Measurements from ENCODE around the gene PACRG.

PACRG gene

DNA sequence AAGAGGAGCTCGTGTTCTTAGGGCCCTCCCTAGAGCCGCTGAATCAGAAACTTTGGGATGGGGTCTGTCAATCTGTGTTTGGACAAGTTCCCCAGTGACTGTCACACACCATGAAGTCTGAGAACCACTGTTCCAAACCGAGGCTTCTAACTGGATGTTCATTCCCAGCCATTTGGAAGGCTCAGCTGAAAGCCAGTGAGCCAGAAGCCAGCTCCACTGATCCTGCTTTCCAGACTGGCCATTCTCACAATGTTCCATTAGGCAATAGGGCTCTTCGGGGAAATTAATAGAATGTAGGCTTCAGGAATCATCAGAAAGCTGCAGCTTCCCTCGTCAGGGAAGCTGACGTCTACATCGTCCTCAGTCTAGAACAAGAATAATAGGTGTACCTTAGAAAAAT lies 595.9 kb downstream of the PACRG start:
- DNase-seq = no peak

DNA sequence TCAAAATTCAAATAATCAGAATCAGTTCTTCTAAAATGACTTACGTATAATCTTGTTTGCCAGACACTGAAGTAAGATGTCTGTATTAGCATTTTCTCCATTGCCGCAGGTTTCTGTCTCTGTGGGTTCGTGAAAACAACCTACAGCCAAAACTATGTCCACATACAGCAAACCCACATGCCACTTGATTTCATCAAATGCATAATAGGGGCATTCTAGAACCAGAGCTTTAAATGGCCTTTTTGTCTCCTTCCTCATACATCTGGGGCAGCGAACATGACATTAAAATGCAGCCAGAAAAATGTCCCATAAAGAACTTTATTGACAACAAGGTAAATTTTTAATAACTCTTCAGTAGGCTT lies 596.5 kb downstream of the PACRG start:
- no peak for DNase-seq

GRCh38 chr6:163324688-163325389 lies 597.1 kb downstream of the PACRG start:
- DNase-seq = no peak

DNA sequence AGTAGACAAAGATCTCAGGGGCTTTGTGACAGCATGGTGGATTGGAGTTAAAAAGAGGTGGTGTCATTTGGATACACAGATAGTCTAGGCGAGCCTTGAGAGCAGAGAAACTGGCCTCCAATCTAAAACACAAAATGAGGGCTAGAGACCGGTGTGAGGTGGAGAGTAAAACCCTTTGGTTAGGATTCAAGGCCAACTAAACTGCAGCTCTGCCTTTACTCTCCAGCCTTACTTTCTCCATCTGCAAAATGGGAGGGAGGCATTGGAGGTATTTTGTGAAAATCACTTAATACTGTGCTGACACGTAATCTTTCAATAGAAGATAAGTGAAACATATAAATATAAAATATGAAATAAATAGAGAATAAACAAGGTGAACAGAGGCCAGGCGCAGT lies 597.6 kb downstream of the PACRG start:
- no peak for DNase-seq

DNA sequence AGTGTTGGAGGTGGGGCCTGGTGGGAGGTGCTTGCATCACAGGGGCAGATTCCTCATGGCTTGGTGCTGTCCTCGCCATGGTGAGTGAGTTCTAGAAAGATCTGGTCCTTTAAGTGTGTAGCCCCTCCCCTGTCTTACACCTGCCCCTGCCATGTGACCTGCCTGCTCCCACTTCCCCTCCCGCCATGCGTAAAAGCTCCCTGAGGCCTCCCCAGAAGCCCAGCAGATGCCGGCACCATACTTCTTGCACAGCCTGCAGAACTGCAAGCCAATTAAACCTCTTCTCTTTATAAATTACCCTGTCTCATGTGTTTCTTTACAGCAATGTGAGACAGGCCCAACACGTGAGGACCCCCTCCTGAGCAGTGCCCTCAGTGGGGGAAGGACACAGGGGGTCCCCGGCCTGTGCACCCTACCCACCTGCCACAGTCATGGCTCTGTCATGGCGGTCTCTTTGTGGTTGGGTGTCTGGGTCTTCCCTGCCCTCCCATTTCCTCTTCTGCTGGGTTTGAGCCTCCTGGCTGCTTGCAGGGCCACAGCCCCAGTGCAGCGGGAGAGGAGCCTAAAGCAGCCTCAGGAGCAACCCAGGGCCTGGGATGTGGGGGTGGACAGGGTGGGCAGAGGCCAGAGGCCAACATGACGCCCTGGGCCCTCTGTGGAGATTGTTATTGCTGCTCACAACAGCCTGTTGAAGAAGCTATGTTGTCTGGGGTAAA lies 599.5 kb downstream of the PACRG start:
- no peak for DNase-seq

DNA sequence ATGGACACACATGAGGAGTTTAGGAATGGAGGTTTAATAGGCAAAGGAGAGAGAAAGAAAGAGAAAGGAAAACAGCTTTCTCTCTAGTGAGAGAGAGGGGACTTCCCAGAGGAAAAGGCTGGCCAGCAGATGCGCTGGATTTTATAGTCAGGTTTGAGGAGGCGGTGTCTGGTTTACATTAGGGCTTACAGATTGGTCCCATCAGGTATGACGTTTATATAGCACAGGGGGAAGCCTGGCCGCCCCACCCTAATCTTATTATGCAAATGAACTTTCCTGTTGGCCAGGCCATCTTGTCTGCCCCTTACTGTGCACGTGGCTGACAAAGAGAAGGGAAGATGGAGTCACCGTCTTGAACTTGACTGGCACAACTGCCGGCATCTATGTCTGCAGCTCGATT lies 600.1 kb downstream of the PACRG start:
- no peak for DNase-seq

DNA sequence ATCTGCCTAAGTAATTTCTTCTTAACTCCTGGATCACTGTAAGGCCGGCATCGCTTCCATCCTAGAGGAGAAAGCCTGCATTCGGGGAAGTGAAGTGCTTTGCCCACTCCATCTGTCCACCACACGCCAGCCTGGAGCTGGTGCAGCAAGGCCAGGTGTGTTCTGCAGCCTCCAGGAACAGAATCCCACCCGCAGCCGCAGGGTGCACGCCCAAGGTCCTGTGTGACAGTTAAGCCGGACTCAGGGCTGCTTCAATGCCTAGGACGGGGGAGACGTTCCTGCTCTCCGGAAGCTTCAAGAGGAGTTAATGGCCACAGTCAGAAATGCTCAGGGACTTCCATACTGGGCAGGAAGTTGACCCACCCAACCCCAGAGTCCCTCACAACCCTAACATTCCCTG lies 600.6 kb downstream of the PACRG start:
- no peak for DNase-seq

DNA sequence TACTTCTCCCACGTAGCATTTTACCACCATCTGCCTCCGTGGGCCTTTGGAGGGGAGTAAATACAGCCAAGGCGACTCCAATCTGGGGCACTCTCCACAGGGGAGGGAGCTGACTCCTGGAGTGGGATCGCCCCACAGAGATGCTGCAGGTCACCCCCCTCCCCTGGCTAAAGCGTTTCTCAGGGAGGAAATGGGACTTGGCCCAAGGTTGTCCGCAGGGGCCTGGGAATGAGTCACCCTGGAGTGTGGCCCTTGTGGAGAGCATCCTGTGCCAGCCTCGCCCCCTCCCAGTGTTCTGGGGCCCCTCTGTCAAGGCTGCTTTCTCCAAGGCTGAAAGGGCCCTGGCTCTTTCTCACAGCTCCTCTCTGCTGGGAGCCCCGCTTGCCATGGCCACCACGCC lies 602.2 kb downstream of the PACRG start:
- DNase-seq = no peak

- no peak for DNase-seq
These were observed 603.5 kb downstream of the PACRG start for GRCh38 chr6:163331245-163331644.

DNA sequence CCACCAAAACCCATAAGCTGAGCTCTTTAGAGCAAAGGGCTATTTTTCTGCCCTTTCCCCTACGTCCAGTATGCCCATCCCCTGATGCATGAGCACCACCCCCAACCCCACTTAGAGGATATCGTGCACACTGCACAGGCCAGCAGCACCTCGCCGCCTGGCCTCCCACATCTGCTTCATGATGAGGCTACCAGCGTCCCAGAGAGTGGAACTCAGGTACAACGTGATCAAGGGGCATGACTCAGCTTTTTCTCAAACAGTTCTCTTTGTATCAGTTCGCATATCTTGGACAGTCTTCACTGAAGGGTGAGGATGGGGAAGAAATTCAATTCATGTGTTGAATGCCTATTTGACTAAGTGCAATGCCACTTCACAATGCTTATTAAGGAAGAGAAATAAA lies 604.8 kb downstream of the PACRG start:
- no peak for DNase-seq

DNA sequence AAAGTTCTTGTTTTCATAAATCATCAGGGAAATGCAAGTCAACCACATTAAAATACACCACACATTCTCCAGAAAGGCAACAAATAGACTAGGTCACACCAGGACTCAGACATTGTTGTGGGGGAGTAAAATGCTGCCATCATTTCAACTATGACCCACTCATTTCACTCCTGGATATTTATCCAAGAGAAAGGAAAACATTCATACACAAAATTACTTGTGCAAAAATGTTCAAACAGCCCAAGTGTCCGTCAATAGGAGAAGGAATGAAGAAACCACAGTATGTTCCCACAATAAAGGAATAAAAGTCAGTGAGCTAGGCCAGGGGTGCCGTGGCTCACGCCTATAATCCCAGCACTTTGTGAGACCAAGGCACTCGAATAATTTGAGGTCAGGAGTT lies 605.3 kb downstream of the PACRG start:
- DNase-seq = no peak

DNA sequence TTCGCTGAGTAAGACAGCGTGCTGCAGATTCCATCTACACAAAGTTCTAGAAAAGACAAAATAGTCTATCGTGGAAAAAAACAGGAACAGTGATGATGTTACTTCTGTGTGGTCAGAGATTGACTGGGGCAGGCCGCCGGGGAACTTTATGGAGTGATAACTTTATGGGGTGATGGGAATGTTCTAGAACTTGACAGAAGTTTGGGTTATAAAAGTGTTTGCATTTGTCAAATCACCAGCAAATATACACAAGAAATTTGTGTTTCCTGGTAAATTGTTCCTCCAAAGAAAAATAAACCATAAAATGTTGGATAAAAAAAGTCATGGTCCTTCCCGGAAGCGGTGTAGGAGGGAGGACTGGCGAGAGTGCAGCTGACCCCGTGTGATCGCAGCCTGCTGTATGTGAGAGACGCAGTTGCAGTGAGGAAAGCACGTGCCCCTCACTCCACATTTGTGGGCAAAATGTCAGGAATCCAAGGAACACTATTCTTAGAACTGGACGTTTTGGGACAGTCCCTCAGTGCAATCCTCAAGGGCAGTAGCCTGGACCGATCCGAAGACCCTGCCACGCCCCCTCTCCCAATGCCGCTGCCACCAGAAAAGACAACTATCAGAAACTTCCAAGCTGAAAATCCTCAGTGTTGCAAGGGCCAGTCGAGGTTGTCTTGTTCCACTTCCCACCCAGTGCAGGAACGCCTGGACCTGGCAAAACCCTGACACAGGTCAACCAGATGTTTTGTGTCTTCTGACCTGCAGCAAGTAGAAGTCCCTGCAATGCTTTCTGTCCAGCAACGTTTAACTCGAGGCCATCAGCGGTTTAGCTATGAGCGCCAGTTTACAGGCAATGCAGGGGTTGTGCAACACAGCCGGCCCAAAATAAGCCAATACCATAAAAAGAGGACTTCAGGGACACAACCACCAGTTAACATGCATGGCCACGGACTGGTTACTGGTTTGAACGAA lies 606.2 kb downstream of the PACRG start:
- DNase-seq = no peak

DNA sequence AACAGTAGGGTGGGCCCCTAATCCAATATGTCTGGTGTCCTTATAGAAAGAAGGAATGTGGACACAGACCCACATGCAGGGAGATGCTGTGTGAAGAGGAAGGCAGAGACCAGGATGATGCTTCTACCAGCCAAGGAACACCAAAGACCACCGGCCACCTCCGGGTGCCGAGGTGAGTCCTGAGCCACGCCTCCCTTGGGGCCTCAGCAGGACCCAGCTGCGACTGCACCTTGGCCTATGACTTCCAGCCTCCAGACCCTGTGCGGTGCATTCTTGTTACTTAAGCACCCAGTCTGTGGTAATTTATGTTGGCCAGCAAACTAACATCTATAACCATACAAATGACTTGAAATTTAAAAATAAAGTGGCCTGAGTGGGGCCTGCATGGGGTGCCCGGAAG lies 607.3 kb downstream of the PACRG start:
- DNase-seq = no peak

DNA sequence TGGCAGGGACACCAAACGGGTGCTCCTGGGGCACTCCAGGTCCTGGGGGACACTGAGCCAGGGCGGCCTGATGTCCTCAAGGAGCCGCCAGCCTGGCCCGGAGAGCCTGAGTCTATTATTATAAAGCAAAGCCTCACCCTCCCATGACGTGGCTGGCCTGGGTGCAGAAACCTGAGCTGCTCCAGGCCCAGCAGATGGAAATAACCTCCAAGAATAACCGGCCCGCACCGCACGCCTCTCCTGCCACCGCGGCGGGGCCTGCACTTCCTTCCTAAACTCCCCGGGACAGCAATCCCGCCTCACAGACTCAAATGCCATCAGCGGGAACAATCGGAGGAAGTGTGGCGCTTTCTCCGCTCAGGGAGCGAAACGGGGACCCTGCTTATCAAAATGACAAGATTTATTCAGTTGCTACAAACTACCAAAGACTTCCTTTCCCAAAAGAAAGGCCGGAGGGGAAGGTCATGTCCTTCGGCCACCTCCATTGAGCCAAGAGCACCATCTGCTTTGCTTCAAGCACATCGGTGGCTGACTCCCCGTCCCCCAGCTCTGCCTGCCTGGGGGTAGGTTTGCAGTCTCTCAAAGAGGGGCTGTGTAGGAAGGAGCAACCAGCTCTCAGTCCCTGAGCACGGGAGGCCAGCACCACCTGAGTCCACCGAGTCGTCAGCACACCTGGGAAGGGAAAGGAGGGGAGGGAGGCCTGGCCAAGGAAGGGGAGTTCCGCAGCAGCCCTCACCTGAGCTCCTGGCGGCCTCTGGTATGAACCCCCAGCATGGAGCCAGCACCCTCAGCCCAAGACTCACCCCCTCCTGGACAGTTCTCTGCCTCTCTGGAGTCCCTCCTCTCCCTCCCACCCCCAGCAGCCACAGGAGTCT lies 608.1 kb downstream of the PACRG start:
- DNase-seq = no peak

- no peak for DNase-seq
These were observed 609.2 kb downstream of the PACRG start for GRCh38 chr6:163336961-163337360.

- DNase-seq = no peak
These were observed 610.2 kb downstream of the PACRG start for GRCh38 chr6:163337958-163338357.

GRCh38 chr6:163338671-163339405 lies 611.1 kb downstream of the PACRG start:
- no peak for DNase-seq

- no peak for DNase-seq
These were observed 611.7 kb downstream of the PACRG start for GRCh38 chr6:163339466-163339865.

GRCh38 chr6:163340201-163340887 lies 612.6 kb downstream of the PACRG start:
- DNase-seq = no peak

DNA sequence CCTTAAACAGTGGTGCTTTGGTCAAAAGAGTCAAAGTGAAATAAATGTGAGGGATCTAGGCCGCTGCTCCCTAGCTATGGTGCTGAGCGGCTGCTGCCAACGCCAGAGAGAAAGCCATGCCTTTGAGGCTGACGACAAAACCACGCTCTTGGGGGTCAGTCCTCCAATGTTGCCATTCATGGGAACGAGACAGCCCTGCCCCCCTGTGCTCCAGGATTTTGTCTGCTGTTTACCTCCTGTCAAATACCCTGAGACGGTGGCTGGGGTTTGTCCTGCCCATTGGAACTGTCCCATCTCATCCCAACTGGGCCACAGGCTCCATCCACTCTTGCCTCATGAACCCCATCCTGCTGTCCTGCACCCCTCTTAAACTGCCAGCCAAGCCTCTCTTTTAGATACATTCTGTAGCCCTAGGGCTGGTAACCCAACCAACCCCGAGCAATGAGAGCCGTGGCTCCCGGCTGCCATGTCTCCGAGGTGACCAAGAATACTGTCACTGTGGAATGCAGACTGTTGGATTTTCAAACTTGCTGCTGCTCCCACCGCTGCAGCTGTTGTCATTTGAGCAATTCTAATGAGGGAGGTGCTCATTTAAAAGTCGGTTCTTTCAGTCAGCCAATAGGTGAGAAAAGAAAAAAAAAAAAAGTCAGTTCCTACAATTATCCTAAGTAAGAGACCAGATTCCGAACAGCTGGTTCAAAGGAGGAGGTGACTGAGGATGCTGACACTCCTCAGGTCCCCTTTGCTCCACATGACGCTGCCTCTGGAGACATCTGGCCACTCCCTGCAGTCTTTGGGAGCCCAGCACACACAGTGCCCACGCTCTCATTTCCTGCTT lies 613.7 kb downstream of the PACRG start:
- DNase-seq = no peak
